GM23248 (cell line): ENCODE measurements around the gene PLEKHD1.

Source experiments
- EZH2 ChIP-seq: fragments of 200-600 bp; sonication (generic); IDR thresholded peaks from 2 replicates; pipeline ENCODE4 v1.6.1; 2018; ENCODE audit warnings: antibody characterized with exemption, mild to moderate bottlenecking; ENCODE audit not compliant: insufficient read depth, poor library complexity, severe bottlenecking
- EZH2phosphoT487 ChIP-seq: fragments of 200-600 bp; sonication (generic); IDR thresholded peaks from 2 replicates; pipeline ENCODE4 v1.6.1; 2018; ENCODE audit warnings: antibody characterized with exemption, moderate library complexity, mild to moderate bottlenecking, low read depth; ENCODE audit not compliant: insufficient read depth

DNA sequence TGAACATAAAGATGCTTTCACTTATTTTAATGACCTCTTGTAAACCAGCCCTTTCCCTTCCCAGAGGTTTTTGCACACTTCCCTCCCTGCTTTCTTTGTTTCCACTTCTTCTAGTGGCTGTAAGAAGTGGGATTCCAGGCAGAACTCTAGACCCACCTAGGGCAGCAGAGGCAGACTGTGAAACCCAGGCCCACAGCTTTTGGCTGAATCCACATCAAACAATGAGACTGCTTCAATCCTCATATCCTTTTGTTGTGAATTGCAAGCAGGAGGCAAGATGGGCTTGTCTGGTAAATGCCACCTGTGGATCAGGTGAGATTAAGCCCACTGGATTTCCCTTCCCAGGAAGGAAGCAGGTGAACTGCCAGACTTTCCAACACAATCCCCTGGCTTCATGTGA lies 77.4 kb downstream of the PLEKHD1 start:
- TF ChIP-seq EZH2 (no peak), EZH2phosphoT487 (no peak)
